Measurements from ENCODE around the gene INHBB.

INHBB gene

DNA sequence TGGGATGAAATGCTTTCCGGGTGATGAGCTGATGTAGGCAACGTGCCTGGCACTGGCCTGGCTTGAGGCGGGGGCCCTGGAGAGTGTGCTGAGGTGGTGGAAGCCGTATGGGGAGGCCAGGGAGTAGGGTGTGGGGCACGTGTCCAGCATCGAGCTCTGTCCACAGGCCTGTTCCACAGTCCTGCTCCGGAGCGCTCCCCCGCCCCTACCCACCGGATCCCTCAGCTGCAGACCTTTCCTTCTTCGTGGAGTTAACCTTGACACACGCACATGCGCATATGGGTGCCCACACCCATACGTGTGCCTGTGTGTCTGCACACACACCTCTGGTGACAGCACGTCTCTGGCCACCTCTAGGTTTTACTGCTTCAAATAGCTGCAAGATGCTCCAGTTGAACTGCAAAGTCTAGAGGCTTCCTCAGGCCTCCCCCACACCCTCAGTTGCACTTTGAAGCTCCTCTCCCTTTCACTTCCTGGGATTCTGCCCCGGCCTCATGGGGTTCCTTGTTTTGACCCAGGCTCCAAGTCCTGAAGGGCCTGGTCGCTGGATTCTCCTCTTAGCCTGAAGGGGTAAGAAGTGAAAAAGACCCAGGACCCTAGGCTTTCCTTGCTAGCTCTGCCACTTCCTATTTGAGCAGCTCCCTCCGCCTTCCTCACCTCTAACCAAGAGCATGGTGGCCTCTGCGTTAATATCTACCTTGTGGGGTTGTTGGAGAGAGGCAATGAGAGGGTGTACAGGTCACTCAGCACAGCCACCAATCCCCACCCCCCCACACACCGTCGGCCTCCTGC is 49.5 kb downstream of the INHBB start:
- Histone ChIP-seq H2AFZ (ENCODE audit: low read length) (no peak overlapping the region), H3K36me3 (ENCODE audit: insufficient read depth, low read length) (no peaks in the 10 kb centered on the region), H3F3A (ENCODE audit: insufficient read depth, low read length) (no peaks in the 10 kb centered on the region), H3K9ac (ENCODE audit: low read length) (no peak overlapping the region), H3K4me1 (ENCODE audit: insufficient read depth, low read length, severe bottlenecking) (no peaks in the 10 kb centered on the region), H3K9me3 (ENCODE audit: low read length) (no peaks in the 10 kb centered on the region), H3K4me2 (ENCODE audit: low read length) (no peak overlapping the region), H4K20me1 (ENCODE audit: insufficient read depth, low read length) (no peaks in the 10 kb centered on the region), H3K4me3 (ENCODE audit: low read depth, low read length, poor library complexity, severe bottlenecking) (no peak overlapping the region), H3K27ac (ENCODE audit: low read depth, low read length, poor library complexity, severe bottlenecking) (no peak overlapping the region), H3K27me3 (ENCODE audit: insufficient read depth, low read length) (peaks cover 6% of the 10 kb centered on the region; the same call in 1 of the 2 replicates), H3K9me2 (ENCODE audit: low read depth, low read length) (no peaks in the 10 kb centered on the region), H3K79me2 (ENCODE audit: insufficient read depth, low read length) (no peaks in the 10 kb centered on the region)
- TF ChIP-seq, protein P1, sequence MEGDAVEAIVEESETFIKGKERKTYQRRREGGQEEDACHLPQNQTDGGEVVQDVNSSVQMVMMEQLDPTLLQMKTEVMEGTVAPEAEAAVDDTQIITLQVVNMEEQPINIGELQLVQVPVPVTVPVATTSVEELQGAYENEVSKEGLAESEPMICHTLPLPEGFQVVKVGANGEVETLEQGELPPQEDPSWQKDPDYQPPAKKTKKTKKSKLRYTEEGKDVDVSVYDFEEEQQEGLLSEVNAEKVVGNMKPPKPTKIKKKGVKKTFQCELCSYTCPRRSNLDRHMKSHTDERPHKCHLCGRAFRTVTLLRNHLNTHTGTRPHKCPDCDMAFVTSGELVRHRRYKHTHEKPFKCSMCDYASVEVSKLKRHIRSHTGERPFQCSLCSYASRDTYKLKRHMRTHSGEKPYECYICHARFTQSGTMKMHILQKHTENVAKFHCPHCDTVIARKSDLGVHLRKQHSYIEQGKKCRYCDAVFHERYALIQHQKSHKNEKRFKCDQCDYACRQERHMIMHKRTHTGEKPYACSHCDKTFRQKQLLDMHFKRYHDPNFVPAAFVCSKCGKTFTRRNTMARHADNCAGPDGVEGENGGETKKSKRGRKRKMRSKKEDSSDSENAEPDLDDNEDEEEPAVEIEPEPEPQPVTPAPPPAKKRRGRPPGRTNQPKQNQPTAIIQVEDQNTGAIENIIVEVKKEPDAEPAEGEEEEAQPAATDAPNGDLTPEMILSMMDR (IDR thresholded peaks at IDR 0.05; ENCODE audit: low read length): no peak
- TF ChIP-seq EZH2 (IDR thresholded peaks at IDR 0.05; ENCODE audit: borderline replicate concordance, low read length): no peak

DNA sequence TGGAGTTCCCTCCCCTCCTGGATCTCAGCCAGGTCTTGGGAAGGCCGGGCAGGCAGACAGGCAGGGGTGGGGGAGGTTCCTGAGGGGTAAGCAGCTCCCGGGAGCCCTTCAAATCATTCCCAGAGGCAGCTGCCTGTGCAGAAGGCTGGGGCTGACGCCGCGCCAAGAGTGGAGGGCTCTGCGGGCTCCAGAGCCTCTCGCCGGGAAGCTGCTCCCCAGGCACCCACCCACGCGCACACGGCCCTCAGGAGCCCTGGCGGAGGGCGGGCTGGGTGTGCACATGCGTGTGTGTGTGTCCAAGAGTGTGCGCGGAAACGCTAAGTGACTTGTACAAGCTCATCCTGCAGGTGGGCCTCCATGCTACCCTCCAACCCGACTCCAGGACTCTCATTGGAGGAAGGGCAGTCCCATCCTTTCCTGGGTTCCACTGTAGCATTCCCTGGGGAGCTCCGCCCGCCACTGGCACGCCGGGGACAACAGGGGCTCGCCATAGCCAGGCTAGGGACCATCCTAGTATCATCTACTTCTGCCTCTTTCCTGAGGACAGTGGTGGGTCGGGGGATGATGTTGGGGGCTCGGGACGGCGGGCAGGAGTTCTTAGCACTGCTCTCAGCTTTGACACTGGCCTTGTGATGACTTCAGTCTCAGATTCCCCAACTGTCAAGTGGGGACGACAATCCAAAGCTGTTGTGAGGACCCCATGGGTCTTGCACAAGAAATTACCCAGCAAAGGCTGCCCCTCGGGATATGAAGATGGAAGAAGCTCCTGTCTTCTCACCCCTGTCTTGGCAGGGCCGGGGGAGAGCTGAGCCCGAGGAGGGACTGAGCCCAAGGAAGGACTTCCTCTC is 50.3 kb downstream of the INHBB start:
- Histone ChIP-seq H3K4me2 (ENCODE audit: low read length) (no peak overlapping the region), H3K27ac (ENCODE audit: low read depth, low read length, poor library complexity, severe bottlenecking) (no peak overlapping the region), H2AFZ (ENCODE audit: low read length) (no peak overlapping the region), H3K4me3 (ENCODE audit: low read depth, low read length, poor library complexity, severe bottlenecking) (no peak overlapping the region), H3K27me3 (ENCODE audit: insufficient read depth, low read length) (peaks cover 10% of the 10 kb centered on the region; the same call in 1 of the 2 replicates), H4K20me1 (ENCODE audit: insufficient read depth, low read length) (no peaks in the 10 kb centered on the region), H3K9me3 (ENCODE audit: low read length) (no peaks in the 10 kb centered on the region), H3F3A (ENCODE audit: insufficient read depth, low read length) (no peaks in the 10 kb centered on the region), H3K9ac (ENCODE audit: low read length) (no peak overlapping the region), H3K4me1 (ENCODE audit: insufficient read depth, low read length, severe bottlenecking) (no peaks in the 10 kb centered on the region), H3K9me2 (ENCODE audit: low read depth, low read length) (no peaks in the 10 kb centered on the region), H3K79me2 (ENCODE audit: insufficient read depth, low read length) (no peaks in the 10 kb centered on the region), H3K36me3 (ENCODE audit: insufficient read depth, low read length) (no peaks in the 10 kb centered on the region)
- TF ChIP-seq, protein P1 (IDR thresholded peaks at IDR 0.05; ENCODE audit: low read length): no peak
- TF ChIP-seq EZH2 (IDR thresholded peaks at IDR 0.05; ENCODE audit: borderline replicate concordance, low read length): no peak

DNA sequence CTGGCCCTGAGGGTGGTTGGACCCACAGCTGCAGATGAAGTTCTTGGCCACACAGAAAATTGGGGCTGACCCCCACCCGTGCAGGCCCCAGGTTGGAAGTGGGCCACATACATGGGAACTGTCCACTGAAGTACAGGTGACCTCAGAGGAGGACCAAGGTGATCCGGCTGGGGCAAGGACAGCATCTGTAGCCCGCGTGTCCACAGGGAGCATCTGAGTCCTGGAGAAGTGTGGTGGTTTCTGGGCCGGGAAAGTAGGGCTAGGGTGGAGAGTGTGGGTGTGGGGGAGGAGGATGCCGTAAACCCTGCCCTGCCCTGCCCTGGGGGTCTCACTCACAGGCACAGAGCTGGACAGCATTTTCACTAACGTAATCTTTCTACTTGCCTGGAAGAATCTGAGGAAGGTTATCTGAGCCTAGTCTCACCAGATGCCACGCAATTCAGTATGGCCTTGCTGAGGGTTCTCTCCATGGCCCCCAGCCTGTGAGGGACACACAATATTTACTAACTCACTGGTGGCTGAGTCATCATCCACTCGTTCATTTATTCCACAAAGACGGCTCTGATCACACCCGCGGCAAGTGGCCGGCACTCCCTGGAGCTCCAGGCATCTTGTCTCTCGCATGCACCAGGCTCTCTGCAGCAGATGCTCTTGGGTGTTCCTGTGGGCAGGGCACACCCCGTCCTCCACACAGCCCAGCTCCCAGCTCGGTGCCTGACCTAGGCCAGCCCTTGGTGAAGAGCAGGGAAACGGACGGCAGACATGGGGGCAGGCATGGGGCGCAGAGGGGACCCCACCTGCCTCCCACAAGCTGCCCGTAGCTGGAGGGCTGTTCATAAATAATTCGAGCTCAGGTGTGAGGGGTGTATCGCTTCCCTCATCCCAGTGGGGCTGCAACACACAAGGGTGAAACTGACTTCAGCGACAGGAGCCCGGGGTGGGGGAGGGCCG is 51.2 kb downstream of the INHBB start:
- Histone ChIP-seq H3K9me2 (ENCODE audit: low read depth, low read length) (no peaks in the 10 kb centered on the region), H3K9me3 (ENCODE audit: low read length) (no peaks in the 10 kb centered on the region), H3K27me3 (ENCODE audit: insufficient read depth, low read length) (peaks cover 10% of the 10 kb centered on the region; the same call in 1 of the 2 replicates), H4K20me1 (ENCODE audit: insufficient read depth, low read length) (no peaks in the 10 kb centered on the region), H3K4me2 (ENCODE audit: low read length) (no peak overlapping the region), H3K27ac (ENCODE audit: low read depth, low read length, poor library complexity, severe bottlenecking) (no peak overlapping the region), H3K4me3 (ENCODE audit: low read depth, low read length, poor library complexity, severe bottlenecking) (no peak overlapping the region), H3K4me1 (ENCODE audit: insufficient read depth, low read length, severe bottlenecking) (no peaks in the 10 kb centered on the region), H2AFZ (ENCODE audit: low read length) (no peak overlapping the region), H3K36me3 (ENCODE audit: insufficient read depth, low read length) (no peaks in the 10 kb centered on the region), H3K9ac (ENCODE audit: low read length) (no peak overlapping the region), H3F3A (ENCODE audit: insufficient read depth, low read length) (no peaks in the 10 kb centered on the region), H3K79me2 (ENCODE audit: insufficient read depth, low read length) (no peaks in the 10 kb centered on the region)
- TF ChIP-seq, protein P1 (IDR thresholded peaks at IDR 0.05; ENCODE audit: low read length): no peak
- no peak for TF ChIP-seq EZH2 (IDR thresholded peaks at IDR 0.05; ENCODE audit: borderline replicate concordance, low read length)
